CD8-positive, alpha-beta memory T cell (primary cell): ENCODE results near the gene PLXNA2. TPM values are rescaled to one million over a fixed set of nuclear protein-coding genes. Genes with fewer than 3 reads are reported as not detected.

Source experiments
- CTCF ChIA-PET: fragments of 350-600 bp; sonication (Branson Sonifier 250); formaldehyde crosslinking; loops from one replicate; lab custom pipeline; 2021; ENCODE audit warnings: antibody characterized with exemption; lab: Charles Lee
- POLR2A ChIA-PET: fragments of 350-600 bp; sonication (Branson Sonifier 250); formaldehyde crosslinking; loops from one replicate; lab custom pipeline; 2021; ENCODE audit warnings: antibody characterized with exemption; lab: Charles Lee
- DNase-seq, 5 donors: peaks; one replicate each; pipeline versions ENCODE4 v3.0.0 to v3.0.0-alpha.2; 2020 to 2022; ENCODE audit warnings: mixed read lengths in 1 of 5
- H3K27ac ChIP-seq: one replicate; pipeline ENCODE4 v1.7.0; 2013; ENCODE audit warnings: low read depth, mild to moderate bottlenecking, low read length, moderate library complexity
- H3K27me3 ChIP-seq: 2 replicates; pipeline ENCODE4 v1.7.0; 2013; ENCODE audit warnings: low read length, mild to moderate bottlenecking; ENCODE audit not compliant: insufficient read depth, poor library complexity, severe bottlenecking
- H3K36me3 ChIP-seq: 2 replicates; pipeline ENCODE4 v1.7.0; 2013; ENCODE audit warnings: mild to moderate bottlenecking, low read length, moderate library complexity; ENCODE audit not compliant: insufficient read depth
- H3K4me1 ChIP-seq: 2 replicates; pipeline ENCODE4 v1.7.0; 2013; ENCODE audit warnings: mild to moderate bottlenecking, low read length, moderate library complexity; ENCODE audit not compliant: insufficient read depth
- H3K4me3 ChIP-seq: 2 replicates; pipeline ENCODE4 v1.7.0; 2013; ENCODE audit warnings: mild to moderate bottlenecking, low read length
- H3K9me3 ChIP-seq: 2 replicates; pipeline ENCODE4 v1.7.0; 2013; ENCODE audit warnings: mild to moderate bottlenecking, low read length
- H3K27ac Mint-ChIP-seq, 8 donors: one replicate each; pipeline ENCODE4 v1.8.0; 2020 to 2021; ENCODE audit warnings: mixed read lengths in 8 of 8, mild to moderate bottlenecking in 6 of 8, inconsistent platforms in 3 of 8, moderate library complexity in 3 of 8
- H3K27me3 Mint-ChIP-seq, 2 donors: one replicate each; pipeline ENCODE4 v1.8.0; 2020 to 2021; ENCODE audit warnings: mixed read lengths in 2 of 2, mild to moderate bottlenecking in 1 of 2, moderate library complexity in 1 of 2
- H3K36me3 Mint-ChIP-seq, 3 donors: one replicate each; pipeline ENCODE4 v1.8.0; 2020 to 2021; ENCODE audit warnings: mixed read lengths in 3 of 3, inconsistent platforms in 1 of 3, mild to moderate bottlenecking in 1 of 3
- H3K4me1 Mint-ChIP-seq, 3 donors: one replicate each; pipeline ENCODE4 v1.8.0; 2020 to 2021; ENCODE audit warnings: mixed read lengths in 3 of 3, inconsistent platforms in 1 of 3, mild to moderate bottlenecking in 1 of 3
- H3K4me3 Mint-ChIP-seq, 7 donors: one replicate each; pipeline ENCODE4 v1.8.0; 2020 to 2021; ENCODE audit warnings: mixed read lengths in 7 of 7, mild to moderate bottlenecking in 6 of 7, moderate library complexity in 4 of 7, inconsistent platforms in 2 of 7
- H3K9me3 Mint-ChIP-seq, 5 donors: one replicate each; pipeline ENCODE4 v1.8.0; 2020 to 2022; ENCODE audit warnings: mixed read lengths in 5 of 5, mild to moderate bottlenecking in 3 of 5, moderate library complexity in 2 of 5, inconsistent platforms in 1 of 5
- polyA plus RNA-seq: library from polyadenylated mRNA; unstranded; fragments of 300-500 nt; fragmentation: Illumina TruSeq; gene quantifications from one replicate; pipeline ENCODE4 v1.2.3, GENCODE V29; 2021
- total RNA-seq, 2 experiments: library from RNA; stranded (reverse); gene quantifications; one replicate each; pipeline ENCODE4 v1.2.3, GENCODE V29; 2021

PLXNA2 gene
- total and polyA plus RNA-seq, 3 experiments from 2014 or later = 0.75 to 1.1 (median 1.0) TPM

DNA sequence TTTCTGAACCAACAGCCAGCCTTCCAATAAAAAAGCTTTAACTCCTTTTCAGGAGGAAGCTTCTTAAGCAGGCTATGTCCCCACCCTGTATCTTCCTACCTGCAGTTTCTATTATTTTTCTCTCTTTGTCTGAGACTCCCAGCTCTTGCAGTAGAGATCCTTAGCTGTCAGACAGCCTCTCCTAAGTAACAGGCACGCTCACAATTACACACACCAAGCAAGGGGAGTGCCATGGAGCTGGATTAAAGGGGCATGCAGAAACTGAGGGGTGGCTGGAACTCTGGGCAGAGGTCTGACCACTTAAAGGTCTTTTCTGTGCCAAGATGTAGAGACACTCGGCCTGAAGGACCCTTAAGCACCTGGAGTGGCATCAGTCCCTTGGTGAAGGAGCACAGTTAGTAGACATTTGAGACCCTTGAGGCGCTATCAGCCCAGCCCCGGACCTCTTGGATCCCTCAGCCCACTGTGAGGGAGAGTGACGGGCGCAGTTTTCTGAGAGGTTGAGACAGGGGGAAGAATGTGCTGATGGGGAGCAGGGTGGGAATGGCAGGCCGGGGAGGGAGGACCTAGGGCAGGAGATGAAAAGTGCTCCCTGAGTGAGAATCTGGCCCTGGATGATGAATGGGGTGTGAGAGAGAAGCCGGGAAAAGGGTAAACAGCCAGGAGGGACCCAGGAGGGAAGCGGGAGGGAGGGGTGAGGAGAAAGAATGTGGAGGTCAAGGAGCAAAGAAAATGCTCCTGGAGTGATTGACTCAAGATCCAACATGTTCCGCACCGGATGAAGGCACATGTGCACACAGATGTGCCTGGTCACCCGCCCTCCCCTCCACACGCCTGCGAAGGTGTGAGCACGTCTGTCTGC lies 13.3 kb downstream of the PLXNA2 start:
- no peak overlapping the region for H3K4me3 ChIP-seq
- H3K36me3 ChIP-seq = no peaks in the 10 kb centered on the region
- no peak for DNase-seq
- POLR2A ChIA-PET = no interaction called here
- Mint-ChIP-seq H3K27ac (no peak overlapping the region), H3K36me3 (no peaks in the 10 kb centered on the region), H3K27me3 (peaks cover 10 to 52% of the 10 kb centered on the region in 2 donors), H3K9me3 (no peaks in the 10 kb centered on the region), H3K4me3 (no peak overlapping the region), H3K4me1 (peaks cover 0 to 7% (median 5%) of the 10 kb centered on the region in 3 donors)
- peaks cover 2% of the 10 kb centered on the region for H3K4me1 ChIP-seq
- H3K27ac ChIP-seq = no peak overlapping the region
- H3K9me3 ChIP-seq = no peaks in the 10 kb centered on the region
- CTCF ChIA-PET = interaction anchor here (1.9 kb wide), 1 partner anchor 14 kb away, joined by 10 read pairs; the partner anchor contains the start of gene PLXNA2
- peaks cover 7% of the 10 kb centered on the region for H3K27me3 ChIP-seq

DNA sequence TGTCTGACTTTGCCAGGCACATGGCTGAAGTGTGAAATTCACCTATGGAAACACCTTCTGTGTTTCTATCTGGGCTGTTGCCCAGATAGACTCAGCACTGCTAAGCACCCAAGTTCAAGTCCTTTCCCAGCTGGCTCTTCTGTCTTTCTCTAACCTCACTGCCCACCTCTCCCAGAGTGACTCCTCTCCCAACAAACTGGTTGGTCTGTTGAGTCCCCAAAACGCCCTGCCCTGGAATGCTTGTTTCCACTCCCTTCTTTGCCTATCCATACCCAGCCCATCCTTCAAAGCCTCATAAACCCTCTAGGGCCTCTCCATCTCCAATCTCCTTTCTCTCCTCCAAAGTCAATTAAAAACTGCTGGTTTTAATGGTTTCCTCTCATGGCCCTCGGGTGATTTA lies 15.6 kb downstream of the PLXNA2 start:
- Histone ChIP-seq H3K27me3 (no peaks in the 10 kb centered on the region), H3K36me3 (no peaks in the 10 kb centered on the region), H3K4me1 (no peaks in the 10 kb centered on the region), H3K27ac (no peak overlapping the region), H3K4me3 (no peak overlapping the region), H3K9me3 (no peaks in the 10 kb centered on the region)
- Mint-ChIP-seq H3K36me3 (no peaks in the 10 kb centered on the region), H3K4me3 (no peak overlapping the region), H3K9me3 (no peaks in the 10 kb centered on the region), H3K27me3 (peaks cover 4 to 52% of the 10 kb centered on the region in 2 donors), H3K27ac (no peak overlapping the region), H3K4me1 (no peaks in the 10 kb centered on the region)
- CTCF ChIA-PET = no interaction called here
- POLR2A ChIA-PET = no interaction called here
- no peak for DNase-seq

DNA sequence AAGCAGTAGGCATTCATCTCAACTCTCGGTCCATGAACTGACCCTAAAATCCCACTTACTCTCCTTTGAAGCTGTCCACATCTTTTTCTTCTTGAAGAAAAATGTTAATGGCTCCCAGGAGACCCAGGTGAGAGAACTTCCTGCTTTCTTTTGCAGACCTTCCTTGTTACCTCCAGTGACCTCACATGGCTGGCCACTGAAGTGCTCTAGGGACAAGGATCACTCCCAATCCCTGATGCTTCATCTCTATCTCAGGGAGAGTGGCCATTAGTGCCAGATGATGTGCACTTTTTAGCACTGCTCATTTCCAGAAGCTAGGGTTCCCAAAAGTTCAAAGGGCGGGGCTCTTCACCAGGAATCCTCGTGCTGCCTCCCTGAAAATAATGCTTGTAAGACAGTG lies 16.2 kb downstream of the PLXNA2 start:
- no peaks in the 10 kb centered on the region for H3K36me3 Mint-ChIP-seq
- H3K27me3 ChIP-seq = no peaks in the 10 kb centered on the region
- H3K9me3 ChIP-seq = no peaks in the 10 kb centered on the region
- H3K4me3 ChIP-seq = no peak overlapping the region
- H3K4me1 ChIP-seq = no peaks in the 10 kb centered on the region
- CTCF ChIA-PET = no interaction called here
- no peak for DNase-seq
- no peak overlapping the region for H3K27ac ChIP-seq
- no peak overlapping the region for H3K4me3 Mint-ChIP-seq
- no peaks in the 10 kb centered on the region for H3K36me3 ChIP-seq
- no peaks in the 10 kb centered on the region for H3K9me3 Mint-ChIP-seq
- no peaks in the 10 kb centered on the region for H3K4me1 Mint-ChIP-seq
- H3K27ac Mint-ChIP-seq = no peak overlapping the region
- POLR2A ChIA-PET = no interaction called here
- peaks cover 4 to 52% of the 10 kb centered on the region in 2 donors for H3K27me3 Mint-ChIP-seq

DNA sequence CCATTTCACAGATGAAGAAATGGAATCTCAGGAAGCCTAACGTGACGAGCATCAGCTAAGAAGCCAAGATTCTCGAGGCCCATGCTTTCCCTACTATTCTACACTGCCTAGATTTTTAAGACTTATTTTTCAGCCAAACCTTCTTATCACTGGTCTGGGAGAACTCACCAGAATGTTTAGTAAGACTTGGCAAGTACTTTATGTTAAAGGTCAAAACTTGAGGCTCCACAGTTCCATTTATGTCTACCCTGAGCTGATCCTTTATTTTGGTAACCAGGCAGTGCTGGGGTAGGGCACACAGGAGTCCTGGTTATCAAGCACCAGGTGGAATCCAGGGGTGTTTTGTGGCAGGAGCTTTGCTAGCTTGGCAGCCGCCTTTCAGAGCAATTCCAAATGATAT lies 16.8 kb downstream of the PLXNA2 start:
- CTCF ChIA-PET = no interaction called here
- Histone ChIP-seq H3K9me3 (no peaks in the 10 kb centered on the region), H3K4me1 (no peaks in the 10 kb centered on the region), H3K27me3 (no peaks in the 10 kb centered on the region), H3K36me3 (no peaks in the 10 kb centered on the region), H3K27ac (no peak overlapping the region), H3K4me3 (no peak overlapping the region)
- Mint-ChIP-seq H3K4me1 (no peaks in the 10 kb centered on the region), H3K27me3 (peaks cover 4 to 50% of the 10 kb centered on the region in 2 donors), H3K36me3 (no peaks in the 10 kb centered on the region), H3K4me3 (no peak overlapping the region), H3K27ac (no peak overlapping the region), H3K9me3 (no peaks in the 10 kb centered on the region)
- POLR2A ChIA-PET = no interaction called here
- DNase-seq = no peak

DNA sequence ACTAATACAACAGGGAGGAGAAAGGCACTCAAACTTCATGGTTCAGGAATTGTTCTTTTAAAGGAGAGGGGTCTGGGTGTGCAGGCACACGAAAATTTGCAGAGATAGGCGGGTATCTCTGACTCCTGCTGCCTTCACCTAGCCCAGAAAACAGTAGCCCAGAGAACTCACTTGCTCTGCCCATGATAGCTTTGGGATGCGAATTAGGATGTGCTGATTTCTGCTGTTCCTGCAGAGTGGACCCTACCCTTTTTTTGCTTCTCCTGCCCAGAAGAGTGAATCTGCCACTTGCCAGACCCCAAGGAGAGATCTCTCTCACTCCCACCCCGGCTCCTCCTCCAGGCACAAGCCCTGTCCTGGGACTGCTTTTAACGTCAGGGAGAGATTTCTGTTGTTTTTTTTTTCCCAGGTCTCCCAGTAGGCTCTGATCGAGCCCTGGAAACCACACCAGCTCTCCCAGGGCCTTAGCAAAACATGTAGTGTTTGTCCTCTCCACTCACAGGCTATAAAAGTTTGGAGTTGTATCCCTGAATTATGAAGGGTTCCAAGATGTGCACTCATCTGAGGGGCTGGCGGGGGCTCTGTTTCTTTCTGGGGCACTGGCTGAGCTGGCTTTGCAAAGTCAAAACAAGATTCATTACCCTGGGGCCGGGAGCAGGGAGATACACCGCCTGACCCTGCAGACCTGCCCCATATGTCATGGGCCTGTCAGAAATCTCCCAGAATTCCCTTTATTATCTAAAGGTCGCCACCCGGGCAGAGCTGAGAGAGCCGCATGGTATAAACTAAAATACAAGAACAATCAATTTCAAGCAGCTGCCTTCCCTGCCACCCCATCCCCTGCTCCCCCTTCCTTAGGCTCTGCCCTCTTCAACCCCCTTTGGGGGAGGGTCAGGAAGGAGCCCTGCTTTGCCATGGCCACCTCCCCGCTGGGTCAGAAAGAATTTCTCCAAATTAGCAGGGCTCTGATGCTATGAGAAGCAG lies 17.9 kb downstream of the PLXNA2 start:
- no peaks in the 10 kb centered on the region for H3K9me3 Mint-ChIP-seq
- peaks cover 4 to 40% of the 10 kb centered on the region in 2 donors for H3K27me3 Mint-ChIP-seq
- no peak overlapping the region for H3K4me3 ChIP-seq
- peak overlapping the region; percentile 9 for H3K27ac ChIP-seq
- ChIA-PET CTCF (interaction anchor here (1.6 kb wide), 1 partner anchor 19 kb away, joined by 4 read pairs; no protein-coding TSS in a partner anchor), POLR2A (no interaction called here)
- H3K36me3 ChIP-seq = no peaks in the 10 kb centered on the region
- H3K9me3 ChIP-seq = no peaks in the 10 kb centered on the region
- no peaks in the 10 kb centered on the region for H3K4me1 Mint-ChIP-seq
- DNase-seq = no peak
- no peaks in the 10 kb centered on the region for H3K27me3 ChIP-seq
- H3K4me1 ChIP-seq = no peaks in the 10 kb centered on the region
- H3K27ac Mint-ChIP-seq = no peak overlapping the region
- no peaks in the 10 kb centered on the region for H3K36me3 Mint-ChIP-seq
- no peak overlapping the region for H3K4me3 Mint-ChIP-seq

DNA sequence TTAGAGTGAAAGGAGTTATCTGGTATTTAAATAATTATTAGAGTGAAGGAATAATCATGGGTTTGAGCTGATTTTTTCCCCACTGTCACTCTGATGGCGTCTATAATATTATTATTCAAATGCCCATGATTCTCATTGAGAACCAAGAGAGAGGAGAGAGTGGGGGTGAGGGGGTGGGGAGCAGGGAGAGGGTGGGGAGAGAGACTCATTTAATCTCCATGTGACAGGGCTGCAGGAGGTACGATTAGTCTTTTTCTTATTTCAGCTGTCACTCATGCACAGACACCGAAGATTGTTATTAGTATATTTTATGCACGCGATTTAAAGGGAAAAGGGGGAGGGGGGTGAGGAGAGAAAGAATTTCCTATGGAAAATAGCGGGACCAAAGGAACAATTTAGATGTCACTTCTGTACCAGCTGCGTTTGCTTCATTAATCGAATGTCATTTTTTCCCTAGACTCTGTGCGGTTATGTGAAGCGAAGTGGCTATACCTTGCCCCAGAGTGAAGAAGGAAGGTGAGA lies 19.9 kb downstream of the PLXNA2 start:
- POLR2A ChIA-PET = no interaction called here

DNA sequence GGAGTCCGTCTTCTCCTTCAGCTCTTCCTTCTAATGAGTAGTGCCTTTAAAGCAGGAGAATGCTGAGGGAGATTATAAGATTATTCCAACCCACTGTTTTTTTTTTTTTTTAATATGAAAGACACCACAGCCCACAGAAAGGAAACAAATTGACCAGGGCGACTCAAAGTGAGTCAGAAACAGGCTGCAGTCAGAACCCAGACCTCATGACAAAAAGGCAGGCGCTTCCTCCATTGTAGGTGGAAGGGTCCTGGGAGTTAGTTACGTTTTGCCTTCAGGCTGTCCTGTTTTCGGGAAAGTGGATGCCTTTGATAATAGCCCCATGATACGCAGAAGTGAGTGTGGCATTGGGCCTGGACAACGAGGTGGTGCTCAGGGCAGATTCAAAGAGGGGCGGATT lies 21.0 kb downstream of the PLXNA2 start:
- ChIA-PET POLR2A (no interaction called here), CTCF (interaction anchor here (1.1 to 2.2 kb wide), 3 partner anchors 11 to 34 kb away, joined by 3 to 9 read pairs (median 3); partner anchors contain the start of gene PLXNA2)
- H3K27ac ChIP-seq = no peak overlapping the region
- Mint-ChIP-seq H3K27me3 (peaks cover 1 to 26% of the 10 kb centered on the region in 2 donors), H3K9me3 (no peaks in the 10 kb centered on the region), H3K4me1 (no peaks in the 10 kb centered on the region), H3K27ac (peak overlapping the region in 1 of 8 donors; percentile 93), H3K36me3 (no peaks in the 10 kb centered on the region), H3K4me3 (no peak overlapping the region)
- no peak overlapping the region for H3K4me3 ChIP-seq
- H3K4me1 ChIP-seq = peaks cover 7% of the 10 kb centered on the region
- no peaks in the 10 kb centered on the region for H3K9me3 ChIP-seq
- H3K27me3 ChIP-seq = no peaks in the 10 kb centered on the region
- H3K36me3 ChIP-seq = no peaks in the 10 kb centered on the region
- DNase-seq = no peak

More for the DNA sequence above, 19.9 kb downstream of the PLXNA2 start:
- Mint-ChIP-seq H3K27ac (no peak overlapping the region), H3K9me3 (no peaks in the 10 kb centered on the region), H3K36me3 (no peaks in the 10 kb centered on the region), H3K27me3 (peaks cover 3 to 35% of the 10 kb centered on the region in 2 donors), H3K4me3 (no peak overlapping the region), H3K4me1 (no peaks in the 10 kb centered on the region)
- no peaks in the 10 kb centered on the region for H3K9me3 ChIP-seq
- no peaks in the 10 kb centered on the region for H3K36me3 ChIP-seq
- H3K27me3 ChIP-seq = no peaks in the 10 kb centered on the region
- no peak for DNase-seq
- no peak overlapping the region for H3K27ac ChIP-seq
- CTCF ChIA-PET = interaction anchor here (2.2 kb wide), 1 partner anchor 20 kb away, joined by 9 read pairs; the partner anchor contains the start of gene PLXNA2
- H3K4me1 ChIP-seq = peaks cover 3% of the 10 kb centered on the region
- H3K4me3 ChIP-seq = no peak overlapping the region
